ENCODE measurements around the gene ATXN7L2.

DNA sequence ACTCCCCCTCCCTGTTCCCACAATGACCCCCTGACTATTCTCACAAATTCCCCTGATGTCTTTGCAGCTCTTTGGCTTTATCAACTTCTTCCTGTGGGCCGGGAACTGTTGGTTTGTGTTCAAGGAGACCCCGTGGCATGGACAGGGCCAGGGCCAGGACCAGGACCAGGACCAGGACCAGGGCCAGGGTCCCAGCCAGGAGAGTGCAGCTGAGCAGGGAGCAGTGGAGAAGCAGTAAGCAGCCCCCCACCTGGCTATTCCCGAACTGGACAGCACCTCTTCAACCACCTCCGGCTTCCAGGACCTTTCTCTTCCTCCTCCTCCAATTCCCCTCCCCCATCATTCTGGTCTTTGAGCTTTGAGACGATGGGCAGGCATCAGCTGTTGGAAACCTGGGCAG lies 4.4 kb upstream of the ATXN7L2 start:
- TF ChIP-seq SAP30 (IDR thresholded peaks at IDR 0.05; ENCODE audit: insufficient read depth, insufficient replicate concordance, low read length) (no peak), JUND (IDR thresholded peaks at IDR 0.05; ENCODE audit: low read length) (no peak), EP300 (IDR thresholded peaks at IDR 0.05; ENCODE audit: borderline replicate concordance in 1 of 2, low read depth in 2 of 2, low read length in 2 of 2) (no peak), CTCF (IDR thresholded peaks at IDR 0.05; ENCODE audit: control extremely low read depth in 1 of 3, insufficient read depth in 1 of 3, low read depth in 1 of 3, low read length in 3 of 3) (no peak)
- TF ChIP-seq, protein P1, sequence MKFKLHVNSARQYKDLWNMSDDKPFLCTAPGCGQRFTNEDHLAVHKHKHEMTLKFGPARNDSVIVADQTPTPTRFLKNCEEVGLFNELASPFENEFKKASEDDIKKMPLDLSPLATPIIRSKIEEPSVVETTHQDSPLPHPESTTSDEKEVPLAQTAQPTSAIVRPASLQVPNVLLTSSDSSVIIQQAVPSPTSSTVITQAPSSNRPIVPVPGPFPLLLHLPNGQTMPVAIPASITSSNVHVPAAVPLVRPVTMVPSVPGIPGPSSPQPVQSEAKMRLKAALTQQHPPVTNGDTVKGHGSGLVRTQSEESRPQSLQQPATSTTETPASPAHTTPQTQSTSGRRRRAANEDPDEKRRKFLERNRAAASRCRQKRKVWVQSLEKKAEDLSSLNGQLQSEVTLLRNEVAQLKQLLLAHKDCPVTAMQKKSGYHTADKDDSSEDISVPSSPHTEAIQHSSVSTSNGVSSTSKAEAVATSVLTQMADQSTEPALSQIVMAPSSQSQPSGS (IDR thresholded peaks at IDR 0.05; ENCODE audit: low read length) = no peak
- TF ChIP-seq, protein P2, sequence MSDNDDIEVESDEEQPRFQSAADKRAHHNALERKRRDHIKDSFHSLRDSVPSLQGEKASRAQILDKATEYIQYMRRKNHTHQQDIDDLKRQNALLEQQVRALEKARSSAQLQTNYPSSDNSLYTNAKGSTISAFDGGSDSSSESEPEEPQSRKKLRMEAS (IDR thresholded peaks at IDR 0.05) = no peak
